ENCODE data around the gene OPRL1.

Gene OPRL1

DNA sequence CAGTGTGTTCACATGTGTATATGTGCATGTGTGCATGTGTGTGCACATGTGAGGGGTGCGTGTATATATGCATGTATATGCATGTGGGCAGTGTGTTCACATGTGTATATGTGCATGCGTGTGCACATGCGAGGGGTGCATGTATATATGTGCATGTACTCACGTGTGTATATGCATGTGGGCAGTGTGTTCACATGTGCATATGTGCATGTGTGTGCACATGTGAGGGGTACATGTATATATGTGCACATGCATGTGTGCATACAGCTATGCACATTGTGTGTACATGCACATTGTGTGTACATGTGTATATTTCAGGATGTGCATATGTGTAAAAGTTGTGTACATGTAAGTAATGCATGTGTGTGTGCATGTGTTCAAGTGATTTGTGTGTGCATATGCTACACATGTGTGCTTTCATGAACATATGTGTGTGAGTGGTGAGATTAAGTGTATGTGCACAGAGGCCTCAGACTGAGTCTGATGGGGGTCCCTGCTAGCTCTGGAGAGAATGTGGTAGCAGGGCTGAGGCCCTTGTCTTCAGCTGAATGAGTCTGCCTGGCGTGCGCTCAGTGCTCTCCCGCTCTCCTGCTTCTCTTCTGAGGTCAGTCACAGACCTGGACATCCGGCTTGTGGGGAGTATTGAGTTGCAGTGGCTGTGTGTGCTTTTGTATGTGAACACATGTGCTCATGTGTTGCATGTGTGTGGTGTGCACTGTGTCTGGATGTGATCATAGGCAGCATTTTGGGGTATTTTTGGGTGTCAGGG, 64.4 kb downstream of the OPRL1 start:
- no peak for DNase-seq (ENCODE audit: low spot score)

DNA sequence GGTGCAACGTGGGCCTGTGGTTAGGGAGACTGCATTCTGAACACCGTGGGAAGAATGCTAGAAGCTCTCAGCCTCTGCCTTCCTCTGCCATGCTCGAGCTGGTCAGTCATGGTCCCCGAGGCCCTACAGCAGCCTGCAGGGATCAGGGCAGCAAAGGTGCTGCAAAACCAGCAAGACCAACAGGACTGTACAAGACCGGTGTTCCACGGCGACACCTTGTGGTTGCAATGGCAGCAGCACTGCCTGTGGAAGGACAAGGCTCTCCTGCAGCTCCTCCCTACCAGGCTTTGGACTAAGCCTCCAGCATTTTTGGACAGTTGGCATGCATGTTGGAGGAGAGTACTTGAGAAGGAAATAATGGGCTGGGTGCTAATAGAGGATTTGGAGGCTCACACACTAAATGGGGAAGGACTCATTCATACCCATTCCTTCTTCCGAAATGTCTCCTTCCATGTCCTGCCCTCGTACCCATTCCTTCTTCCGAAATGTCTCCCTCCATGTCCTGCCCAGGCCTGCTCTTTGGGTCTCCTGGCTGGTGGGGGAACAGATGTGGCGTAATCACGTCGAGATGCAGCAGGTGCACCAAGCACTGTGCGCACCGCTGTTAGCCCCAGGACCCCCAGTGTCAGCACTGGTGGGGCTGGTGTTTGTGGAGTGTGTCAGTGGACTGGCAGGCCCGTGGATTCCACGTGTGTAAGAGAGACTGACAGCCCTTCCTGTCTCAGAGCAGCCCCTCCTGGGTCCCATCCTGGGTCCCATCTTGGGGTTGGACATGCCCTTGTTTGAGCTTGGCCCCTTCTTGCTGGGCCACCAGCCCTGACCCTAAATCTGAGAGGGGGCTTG, 65.8 kb downstream of the OPRL1 start:
- no peak for DNase-seq (ENCODE audit: low spot score)

DNA sequence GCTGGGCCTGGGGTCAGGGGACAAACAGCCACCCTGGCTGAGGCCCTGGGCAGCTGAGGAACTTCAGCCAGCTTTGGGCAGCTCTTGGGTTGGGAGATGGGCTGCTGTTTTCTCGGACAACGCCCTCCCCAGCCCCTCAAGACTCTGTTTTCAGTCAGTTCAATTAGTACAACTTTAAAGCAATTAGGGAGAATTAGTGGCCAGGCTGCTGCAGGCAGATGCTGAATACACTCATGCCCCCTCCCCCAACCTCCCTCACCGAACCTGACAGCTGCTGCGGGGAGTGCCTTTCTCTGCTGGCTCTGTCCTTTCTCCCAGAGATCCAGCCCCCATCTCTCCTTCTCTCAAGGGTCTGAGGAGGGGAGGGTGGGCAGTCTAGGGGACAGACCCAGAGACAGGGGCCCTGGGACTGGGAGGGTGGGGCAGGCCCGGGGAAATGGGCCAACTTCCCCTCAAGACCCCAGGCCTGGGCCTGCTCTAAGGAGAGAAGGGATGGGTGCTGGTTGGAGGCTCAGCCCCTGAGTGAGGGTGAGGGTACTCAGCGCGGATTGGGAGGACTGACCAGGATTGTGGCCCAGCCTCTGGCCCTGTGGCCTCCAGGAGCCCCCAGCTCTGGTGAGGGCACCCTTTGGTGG, 66.5 kb downstream of the OPRL1 start:
- no peak for DNase-seq (ENCODE audit: low spot score)

DNA sequence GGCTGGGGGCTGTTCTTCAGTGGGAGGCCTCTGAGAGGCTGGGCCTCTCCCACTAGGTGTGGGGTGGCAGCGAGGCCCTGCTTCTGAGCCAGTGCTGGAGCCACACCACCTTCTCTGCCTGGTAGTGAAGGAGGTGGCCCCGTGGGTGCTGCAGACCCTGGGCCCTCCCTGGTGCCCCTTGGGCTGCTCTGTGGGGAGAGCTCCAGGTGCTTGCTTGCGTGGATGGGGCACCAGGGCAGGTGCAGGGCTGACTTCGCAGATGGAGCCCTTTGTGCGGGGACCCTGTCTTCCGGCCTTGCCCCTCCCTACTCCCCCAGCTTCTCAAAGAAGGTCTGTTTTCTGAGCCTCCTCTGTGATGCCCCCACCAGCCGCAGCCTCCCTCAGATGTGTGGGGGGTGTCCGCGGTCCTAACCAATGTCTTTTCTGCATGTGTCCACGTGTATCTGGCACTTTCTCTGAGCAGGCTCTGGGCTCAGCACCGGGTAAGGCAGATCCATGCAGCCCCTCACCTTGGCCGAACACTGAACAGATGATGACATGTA, 67.1 kb downstream of the OPRL1 start:
- DNase-seq (ENCODE audit: low spot score): no peak

DNA sequence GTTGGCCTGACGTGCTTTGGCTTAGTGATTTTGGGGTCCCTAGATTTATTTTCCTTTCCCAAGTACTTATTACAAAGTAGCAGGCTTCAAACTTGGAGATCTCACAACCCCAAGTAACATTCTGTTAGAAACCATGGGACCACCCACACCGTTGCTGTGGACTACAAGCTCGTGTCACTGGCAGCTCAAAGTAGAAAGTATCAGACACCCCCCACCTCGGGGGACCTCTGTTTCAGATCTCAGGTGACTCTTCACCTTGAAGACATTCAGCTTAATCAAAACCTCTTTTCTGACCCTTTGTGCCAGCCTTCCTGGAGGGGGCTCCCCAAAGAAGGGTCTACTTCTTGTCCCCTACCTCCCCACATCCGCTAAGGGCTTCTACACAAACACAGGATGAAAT, 68.7 kb downstream of the OPRL1 start:
- no peak for DNase-seq (ENCODE audit: low spot score)

DNA sequence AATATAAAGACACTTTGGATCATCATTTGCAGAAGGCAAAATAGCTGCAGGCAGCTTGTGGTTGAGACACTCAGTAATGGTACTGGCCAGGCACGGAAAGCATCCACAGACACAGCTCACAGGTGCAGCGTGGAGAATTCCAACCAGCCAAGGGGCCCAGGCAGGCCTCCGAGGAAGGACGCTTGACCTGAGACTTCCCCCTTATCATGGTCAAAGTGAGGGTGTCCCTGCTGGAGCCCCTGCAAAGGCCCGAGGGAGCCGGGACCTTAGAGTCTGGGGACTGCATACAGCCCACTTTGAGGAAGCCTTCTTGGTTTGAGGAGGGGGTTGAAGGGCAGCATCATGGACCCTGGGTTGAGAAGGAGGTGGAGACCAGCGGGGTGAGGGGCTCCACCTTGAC, 69.3 kb downstream of the OPRL1 start:
- DNase-seq (ENCODE audit: low spot score): no peak

DNA sequence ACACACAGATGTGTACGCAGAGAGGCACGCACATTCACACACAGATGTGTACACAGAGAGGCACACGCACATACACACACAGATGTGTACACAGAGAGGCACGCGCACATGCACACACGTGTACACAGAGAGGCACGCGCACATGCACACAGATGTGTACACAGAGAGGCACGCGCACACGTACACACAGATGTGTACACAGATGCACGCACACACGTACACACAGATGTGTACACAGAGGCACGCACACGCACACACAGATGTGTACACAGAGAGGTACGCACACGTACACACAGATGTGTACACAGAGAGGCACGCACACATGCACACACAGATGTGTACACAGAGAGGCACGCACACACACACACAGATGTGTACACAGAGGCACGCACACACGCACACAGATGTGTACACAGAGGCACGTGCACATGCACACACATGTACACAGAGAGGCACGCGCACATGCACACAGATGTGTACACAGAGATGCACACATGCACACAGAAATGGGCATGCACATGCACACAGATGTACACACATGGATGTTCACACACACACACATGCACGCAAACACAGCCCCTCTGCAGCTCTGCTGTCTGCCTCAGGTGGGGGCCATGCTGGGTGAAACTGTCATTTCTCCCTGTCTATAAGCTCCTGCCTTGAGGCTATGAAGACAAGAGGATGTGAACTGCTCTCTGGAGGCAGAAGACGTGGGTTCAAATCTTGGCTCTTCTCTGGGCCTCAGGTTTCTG, 70.1 kb downstream of the OPRL1 start:
- DNase-seq (ENCODE audit: low spot score): no peak
